Osteoblast (primary cell): ENCODE results near the gene CD5L. TPM values are rescaled to one million over a fixed set of nuclear protein-coding genes. Genes with fewer than 3 reads are reported as not detected.

Experiments used
- DNase-seq: peaks from one replicate; pipeline ENCODE4 v3.0.0; 2011; ENCODE audit warnings: low spot score, mixed read lengths; ENCODE audit not compliant: insufficient read length; ENCODE audit errors: missing footprints
- H2AFZ ChIP-seq: 2 replicates; pipeline ENCODE4 v1.6.0; 2011; ENCODE audit warnings: mild to moderate bottlenecking, low read length
- H3K27ac ChIP-seq: 2 replicates; pipeline ENCODE4 v1.5.1; 2011; ENCODE audit warnings: mild to moderate bottlenecking, low read depth, low read length, moderate library complexity
- H3K27me3 ChIP-seq: 2 replicates; pipeline ENCODE4 v1.6.0; 2012; ENCODE audit warnings: mild to moderate bottlenecking, control low read depth, inconsistent platforms, low read length, moderate library complexity; ENCODE audit not compliant: insufficient read depth
- H3K36me3 ChIP-seq: 2 replicates; pipeline ENCODE4 v1.5.1; 2011; ENCODE audit warnings: mild to moderate bottlenecking, low read length, control low read depth, moderate library complexity; ENCODE audit not compliant: insufficient read depth
- H3K4me1 ChIP-seq: 2 replicates; pipeline ENCODE4 v1.5.1; 2011; ENCODE audit warnings: mild to moderate bottlenecking, low read length, control low read depth, moderate library complexity; ENCODE audit not compliant: insufficient read depth
- H3K4me2 ChIP-seq: 2 replicates; pipeline ENCODE4 v1.6.0; 2011; ENCODE audit warnings: mild to moderate bottlenecking, low read length; ENCODE audit not compliant: insufficient read depth
- H3K4me3 ChIP-seq: fragments of 200-600 bp; sonication (generic); 3 replicates; pipeline ENCODE4 v1.5.1; 2012; ENCODE audit warnings: mild to moderate bottlenecking, low read length, inconsistent platforms; ENCODE audit not compliant: insufficient read depth
- H3K79me2 ChIP-seq: 2 replicates; pipeline ENCODE4 v1.6.0; 2012; ENCODE audit warnings: mild to moderate bottlenecking, low read length, control low read depth, inconsistent platforms; ENCODE audit not compliant: insufficient read depth
- H3K9me3 ChIP-seq: 2 replicates; pipeline ENCODE4 v1.5.1; 2011; ENCODE audit warnings: low read depth, low read length, control low read depth
- H4K20me1 ChIP-seq: 2 replicates; pipeline ENCODE4 v1.6.0; 2012; ENCODE audit warnings: mild to moderate bottlenecking, low read length, control low read depth; ENCODE audit not compliant: insufficient read depth
- CTCF ChIP-seq: IDR thresholded peaks from 2 replicates; pipeline ENCODE4 v1.5.1; 2011; ENCODE audit warnings: mild to moderate bottlenecking, low read depth, low read length, moderate library complexity; ENCODE audit errors: extremely low read depth
- total RNA-seq: library from RNA; depleted of rRNA; stranded (reverse); fragments of >200 nt; gene quantifications from 2 replicates; pipeline ENCODE4 v1.2.3, GENCODE V29; 2012

The CD5L gene
- total RNA-seq, 1 donor = not detected

- no peaks in the 10 kb centered on the region for H4K20me1 ChIP-seq
- H3K79me2 ChIP-seq = no peaks in the 10 kb centered on the region
- TF ChIP-seq CTCF = no peak
- no peaks in the 10 kb centered on the region for H3K27me3 ChIP-seq
- no peaks in the 10 kb centered on the region for H3K36me3 ChIP-seq
- no peak for DNase-seq
- H3K27ac ChIP-seq = no peak overlapping the region
- H3K4me2 ChIP-seq = no peak overlapping the region
- H2AFZ ChIP-seq = no peak overlapping the region
- H3K9me3 ChIP-seq = no peaks in the 10 kb centered on the region
- H3K4me3 ChIP-seq = no peak overlapping the region
- no peaks in the 10 kb centered on the region for H3K4me1 ChIP-seq
Measured at GRCh38 chr1:157820299-157820698, 21.3 kb downstream of the CD5L start.

GRCh38 chr1:157819896-157820295 lies 21.7 kb downstream of the CD5L start, which contains the start of gene FCRL1:
Gene FCRL1, minus strand, starts transcription at chr1:157820120. Its CDS starts 83 bp downstream, at chr1:157820037.
- Histone ChIP-seq H3K4me3 (no peak within 1 kb of the TSS), H3K36me3 (no peaks in the 10 kb centered on the region), H3K79me2 (no peaks in the 10 kb centered on the region), H3K4me1 (no peaks in the 10 kb centered on the region), H3K27ac (no peak within 1 kb of the TSS), H4K20me1 (no peaks in the 10 kb centered on the region), H3K9me3 (no peaks in the 10 kb centered on the region), H3K27me3 (no peaks in the 10 kb centered on the region), H3K4me2 (no peak within 1 kb of the TSS), H2AFZ (no peak within 1 kb of the TSS)
- DNase-seq = no peak
- no peak for TF ChIP-seq CTCF

- no peaks in the 10 kb centered on the region for H4K20me1 ChIP-seq
- no peak for TF ChIP-seq CTCF
- H3K27me3 ChIP-seq = no peaks in the 10 kb centered on the region
- no peak overlapping the region for H3K27ac ChIP-seq
- H2AFZ ChIP-seq = no peak overlapping the region
- no peak for DNase-seq
- H3K4me1 ChIP-seq = no peaks in the 10 kb centered on the region
- H3K36me3 ChIP-seq = no peaks in the 10 kb centered on the region
- no peak overlapping the region for H3K4me2 ChIP-seq
- no peak overlapping the region for H3K4me3 ChIP-seq
- H3K9me3 ChIP-seq = no peaks in the 10 kb centered on the region
- no peaks in the 10 kb centered on the region for H3K79me2 ChIP-seq
Measured at GRCh38 chr1:157819215-157819614, 22.4 kb downstream of the CD5L start.

GRCh38 chr1:157813269-157813668 lies 28.3 kb downstream of the CD5L start:
- Histone ChIP-seq H4K20me1 (no peaks in the 10 kb centered on the region), H3K36me3 (no peaks in the 10 kb centered on the region), H3K27ac (no peak overlapping the region), H3K4me1 (no peaks in the 10 kb centered on the region), H3K4me2 (no peak overlapping the region), H3K79me2 (no peaks in the 10 kb centered on the region), H3K4me3 (no peak overlapping the region), H2AFZ (no peak overlapping the region), H3K27me3 (no peaks in the 10 kb centered on the region), H3K9me3 (no peaks in the 10 kb centered on the region)
- DNase-seq = no peak
- no peak for TF ChIP-seq CTCF
